HG02970 (cell line): ENCODE results near the gene SFTPB.
A peak's percentile ranks its signal among the peaks of the same experiment; 100 is the strongest.
"Not testable (repeated sequence)": the region's sequence is repeated elsewhere in the genome, so short reads cannot be mapped to it uniquely, and the experiment has no call there.

ENCODE experiments used
- ATAC-seq: cut with Tn5 transposase; IDR thresholded peaks from one replicate; pipeline ENCODE4 v1.9.1; 2021; ENCODE audit warnings: mild to moderate bottlenecking, moderate library complexity, moderate number of reproducible peaks; ENCODE audit not compliant: unreplicated experiment, low FRiP score

SFTPB gene

DNA sequence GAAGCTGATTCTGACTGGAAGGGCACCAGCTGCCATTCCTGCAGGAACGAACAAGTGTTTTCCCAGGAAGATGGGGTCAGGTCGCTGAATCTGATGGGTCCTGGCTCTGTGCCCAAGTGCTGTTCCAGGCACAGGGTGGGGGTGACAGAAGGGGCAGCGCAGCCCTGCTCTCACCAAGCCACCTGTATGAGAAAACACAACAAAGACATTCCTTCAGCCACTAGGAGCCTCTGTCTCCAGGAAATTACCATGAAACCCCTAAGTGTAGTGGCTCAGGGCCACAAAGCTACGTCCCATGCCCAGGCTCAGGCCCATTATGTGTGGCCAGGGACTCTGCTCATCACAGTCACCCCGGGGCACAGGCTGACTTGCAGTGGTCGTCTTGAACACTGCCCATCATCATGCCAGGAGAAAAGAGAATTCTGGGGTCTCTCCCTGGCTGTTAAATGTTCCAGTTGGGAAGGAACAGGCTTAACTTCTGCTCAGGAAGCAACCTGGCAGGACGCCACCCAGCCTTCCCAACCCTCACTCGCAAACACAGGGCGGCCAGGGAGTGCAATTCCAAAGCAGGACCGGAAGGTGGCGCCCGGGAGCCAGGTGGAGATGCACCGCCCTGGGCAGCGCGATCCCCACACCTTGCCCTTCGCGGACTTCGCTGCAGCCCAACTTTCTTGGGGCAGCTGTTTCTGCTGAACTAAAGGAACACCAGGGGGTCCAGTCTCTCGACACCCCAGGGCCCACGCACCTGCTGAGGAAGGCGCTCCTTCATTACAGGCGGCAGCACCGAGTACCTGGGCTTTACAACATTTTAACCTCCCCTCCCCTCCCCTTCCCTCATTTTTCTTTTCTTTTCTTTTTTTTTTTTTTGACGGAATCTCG lies 11.0 kb upstream of the SFTPB start:
- ATAC-seq, result no peak

DNA sequence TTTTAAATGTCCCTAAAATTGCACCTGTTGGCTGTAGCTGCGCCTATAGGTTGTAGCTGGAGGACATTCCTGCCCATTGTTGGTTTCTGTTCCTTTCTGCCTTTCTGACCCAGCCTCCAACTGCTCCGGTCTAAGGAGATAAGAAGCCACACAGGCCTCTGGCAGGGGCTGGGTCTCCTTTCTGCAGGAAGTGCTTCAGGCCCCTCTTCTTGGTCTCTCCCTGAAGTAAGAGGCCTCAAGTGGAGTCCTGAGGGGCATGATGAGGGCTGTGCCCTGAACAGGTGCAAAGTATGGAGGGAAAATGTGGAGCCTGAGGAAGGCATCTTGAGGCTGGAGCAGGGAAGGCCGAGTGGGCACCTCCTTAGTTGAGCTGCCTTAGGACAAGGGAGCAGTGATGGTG lies 10.4 kb upstream of the SFTPB start:
- ATAC-seq, result no peak

DNA sequence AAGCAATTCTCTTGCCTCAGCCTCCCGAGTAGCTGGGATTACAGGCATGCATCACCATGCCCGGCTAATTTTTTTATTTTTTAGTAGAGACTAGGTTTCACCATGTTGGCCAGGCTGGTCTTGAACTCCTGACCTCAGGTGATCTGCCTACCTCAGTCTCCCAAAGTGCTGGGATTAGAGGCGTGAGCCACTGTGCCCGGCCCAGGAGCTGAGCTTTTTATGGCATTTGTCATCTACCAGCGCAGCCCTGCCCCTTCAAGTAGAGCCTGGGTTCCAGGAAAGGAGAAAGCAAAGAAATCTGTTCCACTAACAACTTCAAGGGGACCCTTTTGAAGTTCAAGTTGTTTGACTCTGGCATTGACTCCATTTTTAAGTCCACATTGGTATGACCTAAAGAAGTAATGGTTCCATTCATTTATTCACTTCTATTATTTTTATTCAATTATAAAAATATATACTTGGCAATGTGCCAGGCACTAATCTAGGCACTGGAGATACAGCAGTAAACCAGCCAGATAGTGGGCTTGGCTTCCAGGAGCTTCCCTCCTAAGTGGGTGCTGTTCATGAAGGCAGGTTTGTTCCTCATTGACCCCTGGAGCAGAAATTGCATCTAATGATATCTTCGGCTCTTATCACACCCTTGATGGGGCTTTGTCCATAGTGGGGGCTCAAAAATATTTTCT lies 8.0 kb upstream of the SFTPB start:
- no peak for ATAC-seq

DNA sequence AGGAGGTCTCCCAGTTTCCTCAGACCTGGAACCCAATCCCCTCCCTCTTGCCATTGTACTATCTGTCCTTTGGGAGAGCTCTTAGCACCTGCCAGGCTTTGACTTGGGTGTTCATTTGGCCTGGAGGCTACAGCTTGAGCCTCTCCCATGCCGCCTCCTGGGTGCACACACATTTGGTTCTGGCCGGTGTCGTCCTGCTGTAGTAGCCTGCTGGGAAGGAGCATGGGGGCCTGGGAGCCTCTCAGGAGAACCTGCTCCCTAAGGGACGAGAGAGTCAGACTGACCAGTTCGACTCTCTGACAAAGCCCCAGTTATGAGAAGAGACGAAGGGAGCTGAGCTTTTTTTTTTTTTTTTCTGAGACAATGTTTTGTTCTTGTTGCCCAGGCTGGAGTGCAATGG lies 7.4 kb upstream of the SFTPB start:
- ATAC-seq, result no peak

DNA sequence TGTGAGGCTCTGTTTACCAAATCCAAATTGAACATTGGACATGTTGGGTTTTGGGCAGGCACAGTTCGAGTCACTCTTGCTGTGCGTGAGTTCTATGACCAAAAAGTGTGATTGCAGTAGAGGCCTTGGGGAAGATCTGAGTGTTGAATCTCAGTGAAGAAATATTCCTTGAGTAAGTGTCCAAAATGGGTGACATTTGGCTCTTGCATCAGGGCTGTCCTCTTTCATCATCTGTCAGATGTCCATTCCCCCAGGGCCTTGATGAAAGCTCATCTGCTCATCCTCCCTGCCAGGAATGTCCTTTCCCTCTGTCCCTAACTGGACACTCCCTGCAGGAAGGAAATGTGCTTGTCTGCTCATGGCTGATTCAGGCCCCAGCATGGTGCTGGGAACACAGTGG lies 6.4 kb upstream of the SFTPB start:
- no peak for ATAC-seq

DNA sequence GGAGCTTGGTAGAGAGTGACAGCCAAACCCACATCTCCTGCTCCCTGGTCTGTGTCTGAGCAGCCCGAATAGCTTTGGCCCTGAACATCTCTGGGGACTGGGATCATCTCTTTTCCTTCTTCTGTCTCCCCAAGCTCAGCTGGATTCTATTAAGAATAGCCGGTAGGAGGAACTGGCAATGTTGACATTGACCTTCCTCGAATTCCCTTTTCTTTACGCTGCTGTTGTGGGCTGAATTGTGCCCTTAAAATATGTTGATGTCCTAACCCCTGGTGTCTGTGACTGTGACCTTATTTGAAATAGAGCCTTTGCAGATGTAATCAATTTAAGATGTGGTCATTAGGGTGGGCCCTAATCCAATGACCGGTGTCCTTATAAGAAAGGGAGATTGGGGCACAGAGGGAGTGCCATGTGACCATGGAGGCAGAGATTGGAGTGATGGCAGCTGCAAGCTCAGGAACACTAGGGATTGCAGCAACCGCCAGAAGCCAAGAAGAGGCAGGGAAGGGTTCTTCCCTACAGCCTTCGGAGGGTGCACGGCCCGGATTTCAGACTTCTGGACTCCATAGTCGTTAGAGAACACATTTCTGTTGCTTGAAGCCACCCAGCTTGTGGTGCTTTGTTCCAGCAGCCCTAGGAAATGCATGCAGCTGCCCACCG lies 5.8 kb upstream of the SFTPB start:
- ATAC-seq, result no peak

DNA sequence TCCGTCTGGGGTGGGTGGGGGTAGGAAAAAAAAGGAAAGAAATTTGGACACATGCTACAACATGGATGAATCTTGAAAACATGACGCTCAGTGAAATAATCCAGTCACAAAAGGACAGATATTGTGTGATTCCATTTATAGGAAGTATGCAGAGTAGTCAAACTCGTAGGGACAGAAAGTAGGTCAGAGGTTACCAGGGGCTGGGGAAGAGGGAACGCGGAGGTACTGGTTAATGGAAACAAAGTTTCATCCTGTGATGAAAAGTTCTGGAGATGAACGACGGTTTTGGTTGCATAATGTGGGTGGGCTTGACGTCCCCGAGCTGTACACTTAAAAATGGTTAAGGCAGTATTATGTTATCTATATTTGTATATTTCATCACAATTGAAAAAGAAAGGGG lies 4.5 kb upstream of the SFTPB start:
- no peak for ATAC-seq

DNA sequence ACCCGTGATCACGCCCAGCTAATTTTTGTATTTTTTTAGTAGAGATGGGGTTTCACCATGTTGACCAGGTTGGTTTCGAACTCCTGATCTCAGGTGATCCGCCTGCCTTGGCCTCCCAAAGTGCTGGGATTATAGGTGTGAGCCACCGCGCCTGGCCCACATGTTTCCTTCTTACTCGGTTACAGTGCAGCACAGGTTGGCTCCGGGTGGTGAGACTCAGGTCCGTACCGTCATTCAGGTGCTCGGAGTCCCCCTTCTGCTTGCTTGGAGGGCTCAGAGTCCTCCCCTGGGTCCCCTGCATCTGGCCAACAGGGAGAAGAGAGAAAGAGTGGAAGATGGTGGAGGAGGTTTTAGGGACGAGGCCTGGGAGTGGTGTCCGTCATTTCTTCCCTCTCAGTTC lies 2.4 kb upstream of the SFTPB start:
- not testable (repeated sequence) for ATAC-seq

DNA sequence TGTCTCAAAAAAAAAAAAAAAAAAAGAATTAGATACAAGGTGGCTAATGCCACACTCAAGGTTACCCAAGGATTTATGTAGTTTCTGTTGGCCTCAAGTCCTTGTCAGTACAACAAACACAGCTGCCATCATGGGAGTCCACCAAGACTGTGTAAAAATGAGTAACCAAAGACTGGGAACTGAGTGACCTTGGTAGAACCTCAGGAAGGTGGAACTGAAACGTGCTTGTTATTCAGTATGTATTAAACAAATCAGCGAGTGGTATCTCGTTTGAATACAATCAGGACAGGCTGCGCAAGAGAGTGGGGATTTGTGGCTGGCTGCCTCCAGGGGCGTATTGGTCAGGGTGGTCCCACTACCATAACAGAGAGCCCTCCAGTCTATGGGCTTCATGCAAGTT lies 1.6 kb upstream of the SFTPB start:
- ATAC-seq, result peak; percentile 61

DNA sequence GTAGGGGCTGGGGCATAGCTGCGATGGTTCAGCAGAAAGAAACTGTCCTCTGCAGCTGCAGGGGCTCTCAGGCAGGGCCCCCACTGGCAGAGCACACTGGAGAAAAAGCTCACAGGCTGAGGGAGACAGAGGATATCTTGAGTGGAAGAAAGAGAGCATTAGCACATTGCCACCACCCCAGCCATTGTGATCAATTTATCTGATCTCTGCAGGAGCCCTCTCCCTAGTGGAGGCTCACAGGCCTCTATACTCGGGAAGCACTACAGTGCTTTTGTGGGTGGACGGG lies 801 bp upstream of the SFTPB start:
- ATAC-seq, result no peak

DNA sequence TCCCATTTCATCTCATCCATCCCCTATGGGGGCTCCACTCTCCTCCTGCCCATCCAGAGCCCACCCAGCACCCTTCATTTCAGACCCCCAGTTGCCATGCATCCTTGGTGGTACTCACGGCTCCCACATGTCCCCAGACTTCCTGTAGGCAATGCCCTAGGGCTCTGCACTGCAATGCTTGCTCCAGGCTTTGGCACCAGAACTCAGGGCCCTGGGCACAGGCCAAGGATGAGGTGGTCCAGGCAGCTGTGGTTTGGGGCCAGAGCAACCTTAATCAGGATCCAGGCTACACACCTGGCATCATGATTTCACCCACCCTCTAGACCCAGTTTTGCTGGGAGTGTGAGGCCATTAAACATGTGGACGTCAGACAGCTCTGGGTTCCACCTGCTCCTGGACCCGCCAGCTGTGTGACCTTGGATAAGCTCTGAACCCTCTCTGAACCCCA lies 414 bp downstream of the SFTPB start:
- ATAC-seq, result no peak

DNA sequence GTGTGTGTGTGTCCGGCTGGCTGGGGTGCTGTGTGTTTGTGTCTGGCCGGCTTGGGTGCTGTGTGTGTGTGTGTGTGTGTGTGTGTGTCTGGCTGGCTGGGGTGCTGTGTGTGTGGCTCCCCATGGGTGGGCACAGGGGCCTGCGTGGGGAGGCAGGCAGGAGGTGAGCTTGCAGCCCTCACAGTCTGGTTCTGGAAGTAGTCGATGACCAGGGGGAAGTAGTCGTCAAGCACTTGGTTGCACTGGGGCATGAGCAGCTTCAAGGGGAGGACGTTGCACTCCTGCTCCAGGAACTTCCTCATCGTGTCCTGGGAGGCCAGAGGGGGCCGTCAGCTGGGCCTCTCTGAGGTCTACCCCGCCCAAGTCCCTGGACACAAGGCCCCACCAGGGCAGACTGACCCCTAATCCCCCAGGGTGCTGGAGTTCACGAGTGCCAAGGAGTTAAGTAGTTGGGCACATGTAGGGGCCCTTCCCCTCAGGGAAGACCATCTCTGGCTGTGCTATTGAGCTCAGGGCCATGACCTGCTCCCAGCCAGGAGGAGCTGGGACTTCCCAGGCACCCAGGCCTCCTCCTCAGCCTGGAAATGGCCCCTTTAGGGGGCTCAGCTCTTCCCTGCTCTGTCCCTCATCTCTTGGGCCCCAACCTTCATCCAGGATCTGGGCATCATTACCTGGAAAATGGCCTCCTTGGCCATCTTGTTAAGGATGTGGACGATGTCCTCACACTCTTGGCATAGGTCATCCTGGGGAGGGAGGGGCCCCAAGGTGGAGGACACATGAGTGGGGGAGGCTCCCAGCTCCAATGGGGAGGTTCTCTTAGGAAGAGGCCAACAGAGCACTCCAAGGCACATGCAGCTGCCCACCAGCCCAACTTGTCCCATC lies 1.3 kb downstream of the SFTPB start:
- no peak for ATAC-seq

DNA sequence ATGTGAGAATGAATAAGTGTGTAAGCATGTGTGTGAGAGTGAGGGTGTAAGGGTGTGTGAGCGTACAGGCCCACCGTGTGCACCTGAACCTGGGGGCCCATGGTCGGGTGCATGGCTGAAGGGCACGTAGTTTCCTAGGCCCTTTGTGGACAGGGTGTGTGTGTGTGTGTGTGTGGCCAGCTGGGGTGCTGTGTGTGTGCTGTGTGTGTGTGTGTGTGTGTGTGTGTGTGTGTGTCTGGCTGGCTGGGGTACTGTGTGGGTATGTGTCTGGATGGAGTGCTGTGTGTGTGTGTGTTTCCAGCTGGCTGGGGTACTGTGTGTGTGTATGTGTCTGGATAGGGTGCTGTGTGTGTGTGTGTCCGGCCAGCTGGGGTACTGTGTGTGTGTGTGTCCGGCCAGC lies 2.0 kb downstream of the SFTPB start:
- ATAC-seq, result no peak

DNA sequence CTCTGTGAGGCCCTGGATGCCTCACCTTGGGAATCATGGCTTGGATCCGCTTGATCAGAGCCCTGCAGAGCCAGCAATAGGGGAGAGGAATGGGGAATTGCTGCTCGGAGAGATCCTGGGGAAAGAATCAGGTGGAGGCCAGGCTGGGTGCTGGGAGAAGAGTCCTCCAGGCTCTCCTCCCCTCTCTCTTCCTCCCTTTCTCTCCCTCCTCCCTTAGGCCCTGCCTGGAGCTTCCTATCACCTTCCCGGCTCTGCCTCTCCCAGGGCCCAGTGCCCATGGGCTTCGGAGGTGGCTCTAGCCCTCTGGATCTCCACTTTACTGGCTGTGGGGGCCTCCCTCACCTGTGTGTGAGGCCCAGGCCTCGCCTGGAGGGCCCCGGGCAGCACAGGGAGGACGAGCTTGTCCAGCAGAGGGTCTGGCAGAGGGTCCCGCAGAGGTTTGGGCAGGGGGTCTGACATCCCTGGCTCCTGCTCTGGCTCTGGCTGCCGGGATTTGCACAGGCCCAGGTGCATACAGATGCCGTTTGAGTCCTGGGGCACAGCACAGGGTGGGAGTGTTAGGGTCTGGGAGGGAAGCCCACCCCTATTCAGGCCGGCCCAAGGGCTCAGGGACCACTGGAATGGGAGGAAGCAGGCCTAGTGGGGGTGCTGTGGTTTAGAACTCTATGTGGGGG lies 2.6 kb downstream of the SFTPB start:
- ATAC-seq, result no peak

DNA sequence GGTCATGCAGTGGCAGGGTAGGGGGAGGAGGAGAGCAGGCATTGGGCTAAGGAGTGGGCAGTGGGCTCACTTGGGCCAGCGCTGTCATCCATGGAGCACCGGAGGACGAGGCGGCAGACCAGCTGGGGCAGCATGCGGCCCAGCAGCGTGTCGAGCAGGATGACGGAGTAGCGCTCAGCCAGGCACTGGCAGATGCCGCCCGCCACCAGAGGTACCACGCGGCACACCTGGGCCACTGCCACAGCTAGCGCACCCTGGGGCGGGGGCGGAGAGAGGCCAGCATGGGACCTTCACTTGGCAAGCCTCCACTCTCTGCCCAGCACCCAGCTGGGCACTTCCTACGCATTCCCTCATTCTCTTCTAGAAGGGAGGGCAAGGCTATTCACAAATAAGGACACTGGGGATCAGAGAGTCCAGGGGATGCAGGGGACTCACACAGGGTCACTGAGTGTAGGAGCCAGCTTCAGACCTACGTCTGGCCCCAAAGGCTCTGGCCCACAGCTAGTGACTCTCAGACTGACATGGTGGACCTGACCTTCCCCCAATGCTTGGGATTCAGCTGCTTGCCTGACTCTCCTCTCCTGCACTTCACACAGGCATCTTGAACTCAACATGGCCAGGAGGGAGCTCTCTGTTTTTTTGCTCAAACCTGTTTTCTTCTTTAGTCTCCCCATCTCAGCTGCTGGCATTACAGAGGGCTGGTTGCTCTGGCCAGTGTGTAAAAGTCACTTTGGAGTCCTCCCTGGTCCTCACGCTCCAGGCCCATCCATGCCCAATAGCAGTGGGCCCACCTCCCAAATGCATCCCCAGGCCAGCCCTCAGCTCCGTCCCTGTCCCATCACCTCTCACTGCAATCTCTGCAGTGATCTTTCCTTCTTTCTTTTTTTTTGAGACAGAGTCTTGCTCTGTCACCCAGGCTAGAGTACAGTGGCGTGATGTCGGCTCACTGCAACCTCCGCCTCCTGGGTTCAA lies 4.1 kb downstream of the SFTPB start:
- ATAC-seq, result no peak

DNA sequence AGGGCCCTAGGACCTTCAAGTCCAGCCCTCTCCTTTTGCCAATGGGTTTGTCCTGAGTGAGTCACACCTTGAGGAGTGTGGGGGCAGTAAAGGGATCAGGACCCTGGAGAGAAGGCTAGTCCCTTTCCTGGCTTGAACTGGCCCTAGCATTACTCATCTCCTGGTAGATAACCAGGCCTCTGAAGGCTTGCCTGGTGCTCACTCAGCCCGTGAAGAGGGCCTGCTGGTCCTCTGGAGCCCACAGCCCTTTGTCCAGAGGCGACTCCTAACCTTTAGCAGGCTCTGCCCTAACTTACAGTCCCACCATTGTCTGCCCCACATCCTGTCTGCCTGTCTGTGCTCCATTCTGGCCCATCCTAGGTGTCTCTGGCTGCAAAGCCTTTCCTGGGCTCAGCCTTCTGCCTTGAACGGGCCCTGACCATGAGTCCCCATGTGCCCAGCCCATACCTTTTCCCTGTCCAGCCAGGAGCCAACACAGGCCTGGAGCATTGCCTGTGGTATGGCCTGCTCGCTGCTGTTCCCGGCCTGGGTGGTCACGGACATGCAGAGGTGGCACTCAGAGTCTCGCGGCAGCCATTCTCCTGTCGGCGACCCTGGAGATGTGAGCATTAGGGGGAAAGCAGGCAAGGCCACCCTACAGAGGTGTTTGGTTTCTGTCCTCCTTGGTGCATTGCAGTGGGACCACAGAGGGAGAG lies 5.0 kb downstream of the SFTPB start:
- no peak for ATAC-seq

DNA sequence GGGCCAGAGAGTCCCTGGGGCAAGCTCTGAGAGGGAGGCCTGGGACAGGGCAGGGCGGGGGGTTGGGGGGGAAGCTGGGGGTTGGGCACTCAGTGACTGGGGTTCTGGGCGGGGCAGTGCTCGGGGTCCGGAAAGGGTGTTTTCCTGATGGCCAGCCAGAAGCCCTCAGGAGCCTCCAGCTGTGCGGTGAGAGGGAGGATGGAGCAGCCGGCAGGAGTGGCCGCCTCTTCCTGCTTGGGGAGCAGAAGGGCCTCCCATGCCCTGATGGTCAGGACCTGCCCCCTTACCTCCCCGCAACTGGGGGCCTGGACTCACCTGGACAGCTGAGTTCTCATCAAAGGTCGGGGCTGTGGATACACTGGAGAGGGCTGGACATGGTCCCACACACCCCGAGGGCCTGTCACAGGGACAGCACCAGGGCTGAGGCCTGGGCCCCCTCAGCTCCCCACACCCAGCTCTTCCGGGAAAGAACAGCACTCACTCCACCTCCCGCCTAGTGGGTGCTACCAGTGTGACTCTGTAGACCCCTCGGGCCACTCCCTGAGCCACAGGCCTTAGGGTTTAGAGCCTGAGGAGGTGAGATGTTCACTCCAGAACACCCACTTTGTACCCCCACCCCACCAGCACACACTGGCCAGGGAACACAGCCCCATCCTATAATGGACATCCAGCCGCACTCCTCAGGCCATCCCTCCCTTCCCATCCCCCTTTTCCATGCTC lies 6.7 kb downstream of the SFTPB start:
- no peak for ATAC-seq

DNA sequence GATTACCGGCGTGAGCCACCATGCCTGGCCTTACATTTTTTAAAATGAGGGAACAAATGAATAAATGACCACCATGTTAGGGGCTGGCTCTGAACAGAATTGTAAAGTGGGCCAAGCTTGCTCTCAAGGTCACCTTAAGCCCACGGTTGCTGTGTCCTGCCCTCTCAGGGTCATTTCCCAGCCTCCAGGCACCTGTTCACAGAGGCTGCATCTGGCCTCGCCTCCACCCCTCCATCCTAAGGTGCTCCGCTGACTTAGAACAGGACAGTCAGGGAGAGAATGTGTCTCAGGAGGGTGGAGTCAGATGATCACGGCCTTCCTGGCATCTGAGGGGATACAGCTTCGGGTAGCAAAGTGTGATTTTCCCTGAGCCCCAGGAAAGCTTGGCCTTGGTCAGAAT lies 7.3 kb downstream of the SFTPB start:
- ATAC-seq, result no peak
